ENCODE measurements around the gene WDFY4. TPM values are rescaled to one million over a fixed set of nuclear protein-coding genes. Genes with fewer than 3 reads are reported as not detected.

The WDFY4 gene
- total RNA-seq, 4 donors from 2014 or later = 0.60 to 20.6 (median 5.1) TPM

GRCh38 chr10:48791267-48791928 is 106.7 kb downstream of the WDFY4 start:
- no peaks in the 10 kb centered on the region for H3K36me3 ChIP-seq
- H3K27me3 ChIP-seq = no peaks in the 10 kb centered on the region
- intact Hi-C loops (cut with DNase I; ENCODE audit: low total_unique reads) (no loop called here), in situ Hi-C loops (cut with MboI; ENCODE audit: low pct_ligation_motif_present in 1 of 4, low pct_unique_long_range_greater_than_20kb in 1 of 4, low sequenced_read_pairs in 3 of 4) (no loop called here)
- 65% methylated on average over 6 of the region's 6 CpGs; no CpG with 5 or more reads in 1 of the 2 donors for WGBS, 2 donors (ENCODE audit: low coverage in 1 of 2)
- TF ChIP-seq EP300 (IDR thresholded peaks at IDR 0.05; ENCODE audit: low read depth) = no peak
- TF ChIP-seq POLR2AphosphoS5 (IDR thresholded peaks at IDR 0.05) = no peak
- TF ChIP-seq POLR2A (IDR thresholded peaks at IDR 0.05) = no peak
- TF ChIP-seq CTCF (IDR thresholded peaks at IDR 0.05) = no peak
- H3K4me1 ChIP-seq = peaks cover 0 to 3% (median 0%) of the 10 kb centered on the region in 4 donors
- DNase-seq = no peak
- H3K4me3 ChIP-seq = no peak overlapping the region
- H3K27ac ChIP-seq = no peak overlapping the region
- no peaks in the 10 kb centered on the region for H3K9me3 ChIP-seq

- TF ChIP-seq CTCF (IDR thresholded peaks at IDR 0.05) (no peak), EP300 (IDR thresholded peaks at IDR 0.05; ENCODE audit: low read depth) (no peak), POLR2A (IDR thresholded peaks at IDR 0.05) (no peak), POLR2AphosphoS5 (IDR thresholded peaks at IDR 0.05) (no peak)
- Histone ChIP-seq H3K4me1 (peaks cover 0 to 3% (median 0%) of the 10 kb centered on the region in 4 donors), H3K36me3 (no peaks in the 10 kb centered on the region), H3K27me3 (no peaks in the 10 kb centered on the region), H3K9me3 (no peaks in the 10 kb centered on the region), H3K27ac (no peak overlapping the region), H3K4me3 (no peak overlapping the region)
- WGBS, 2 donors (ENCODE audit: low coverage in 1 of 2) = 72 to 74% methylated on average over 3 of the region's 3 CpGs
- in situ Hi-C loops (cut with MboI; ENCODE audit: low pct_ligation_motif_present in 1 of 4, low pct_unique_long_range_greater_than_20kb in 1 of 4, low sequenced_read_pairs in 3 of 4) (no loop called here), intact Hi-C loops (cut with DNase I; ENCODE audit: low total_unique reads) (no loop called here)
- DNase-seq = no peak
Observed at GRCh38 chr10:48792121-48792520, 107.4 kb downstream of the WDFY4 start.

- in situ Hi-C loops (cut with MboI; ENCODE audit: low pct_ligation_motif_present in 1 of 4, low pct_unique_long_range_greater_than_20kb in 1 of 4, low sequenced_read_pairs in 3 of 4) (no loop called here), intact Hi-C loops (cut with DNase I; ENCODE audit: low total_unique reads) (no loop called here)
- no peaks in the 10 kb centered on the region for H3K27me3 ChIP-seq
- H3K36me3 ChIP-seq = no peaks in the 10 kb centered on the region
- WGBS, 2 donors (ENCODE audit: low coverage in 1 of 2) = 40 to 72% methylated on average over 1 to 4 of the region's 4 CpGs
- no peak for DNase-seq
- peaks cover 0 to 3% (median 0%) of the 10 kb centered on the region in 4 donors for H3K4me1 ChIP-seq
- H3K4me3 ChIP-seq = no peak overlapping the region
- TF ChIP-seq CTCF (IDR thresholded peaks at IDR 0.05) = no peak
- TF ChIP-seq POLR2AphosphoS5 (IDR thresholded peaks at IDR 0.05) = no peak
- no peak for TF ChIP-seq EP300 (IDR thresholded peaks at IDR 0.05; ENCODE audit: low read depth)
- H3K9me3 ChIP-seq = no peaks in the 10 kb centered on the region
- H3K27ac ChIP-seq = no peak overlapping the region
Observed at GRCh38 chr10:48792687-48793096, 108.0 kb downstream of the WDFY4 start.

GRCh38 chr10:48794074-48794473 is 109.4 kb downstream of the WDFY4 start:
- Histone ChIP-seq H3K36me3 (no peaks in the 10 kb centered on the region), H3K9me3 (no peaks in the 10 kb centered on the region), H3K27ac (no peak overlapping the region), H3K27me3 (no peaks in the 10 kb centered on the region), H3K4me1 (peaks cover 0 to 3% (median 0%) of the 10 kb centered on the region in 4 donors), H3K4me3 (no peak overlapping the region)
- in situ Hi-C loops (cut with MboI; ENCODE audit: low pct_ligation_motif_present in 1 of 4, low pct_unique_long_range_greater_than_20kb in 1 of 4, low sequenced_read_pairs in 3 of 4) = no loop called here
- intact Hi-C loops (cut with DNase I; ENCODE audit: low total_unique reads) = no loop called here
- DNase-seq = no peak
- no peak for TF ChIP-seq POLR2AphosphoS5 (IDR thresholded peaks at IDR 0.05)
- TF ChIP-seq POLR2A (IDR thresholded peaks at IDR 0.05) = no peak
- TF ChIP-seq CTCF (IDR thresholded peaks at IDR 0.05) = no peak
- TF ChIP-seq EP300 (IDR thresholded peaks at IDR 0.05; ENCODE audit: low read depth) = no peak
- 87 to 89% methylated on average over 8 to 9 of the region's 9 CpGs for WGBS, 2 donors (ENCODE audit: low coverage in 1 of 2)
